Measurements from ENCODE around the gene LRRTM2. TPM values are rescaled to one million over a fixed set of nuclear protein-coding genes. Genes with fewer than 3 reads are reported as not detected.

Gene LRRTM2
- total and polyA plus RNA-seq, 10 of the 15 experiments (the other 5 are each of a cell fraction or from before 2014, with no cell fraction given), result 0.04 to 0.14 (median 0.06) TPM; not detected in 2

GRCh38 chr5:138849882-138850281 lies 25.3 kb downstream of the LRRTM2 start:
- in situ Hi-C loops (cut with MboI), result no loop called here
- Histone ChIP-seq H3K4me3 (no peak overlapping the region), H3K4me1 (ENCODE audit: control insufficient read depth, insufficient read depth, low read length) (no peaks in the 10 kb centered on the region; the same call in 1 of the 2 replicates), H3K27me3 (replicated peaks in 1 of 2; ENCODE audit: control insufficient read depth in 2 of 2, insufficient read depth in 2 of 2, low read length in 1 of 2) (no peaks in the 10 kb centered on the region), H3K36me3 (ENCODE audit: control insufficient read depth in 2 of 2, insufficient read depth in 2 of 2, low read length in 1 of 2) (no peaks in the 10 kb centered on the region), H3K4me2 (ENCODE audit: control insufficient read depth, insufficient read depth) (no peak overlapping the region), H3K27ac (ENCODE audit: control insufficient read depth, insufficient read depth) (no peak overlapping the region), H3K9me3 (replicated peaks; ENCODE audit: control insufficient read depth, insufficient read depth, low read length) (no peaks in the 10 kb centered on the region), H4K20me1 (ENCODE audit: control insufficient read depth, insufficient read depth) (no peaks in the 10 kb centered on the region), H3K9ac (ENCODE audit: control insufficient read depth, insufficient read depth, low read length) (no peak overlapping the region), H2AFZ (ENCODE audit: control insufficient read depth, low read depth, low read length) (no peak overlapping the region), H3K79me2 (ENCODE audit: control insufficient read depth, insufficient read depth, low read length) (no peaks in the 10 kb centered on the region)
- ChIA-PET POLR2A (interaction anchor here (0.5 kb wide), 1 partner anchor 59 kb away, joined by 6 read pairs; no protein-coding TSS in a partner anchor), RAD21 (ENCODE audit: unreplicated experiment) (no interaction called here), SMC1A (ENCODE audit: uncharacterized antibody, unreplicated experiment) (interaction anchor here (1.3 kb wide), 1 partner anchor 25 kb away, joined by 3 read pairs; no protein-coding TSS in a partner anchor), CTCF (no interaction called here)
- DNase-seq (ENCODE audit: low read depth, low spot score), result no peak
- no TSS peak for BruUV-seq (replicated peaks)
- intact Hi-C loops (cut with micrococcal nuclease; ENCODE audit: unreplicated experiment), result no loop called here
- no peak for TF ChIP-seq MTA2 (IDR thresholded peaks at IDR 0.05; ENCODE audit: low read depth)
- TF ChIP-seq HDGF (IDR thresholded peaks at IDR 0.05), result no peak
- TF ChIP-seq SIX5 (IDR thresholded peaks at IDR 0.05; ENCODE audit: low read depth, low read length, severe bottlenecking), result no peak
- TF ChIP-seq IKZF2 (IDR thresholded peaks at IDR 0.05), result no peak
- no peak for TF ChIP-seq POU2F2 (IDR thresholded peaks at IDR 0.05; ENCODE audit: borderline replicate concordance, low read depth, low read length)
- FAIRE-seq, result no peak
- WGBS (ENCODE audit: insufficient coverage, insufficient replicate concordance, low lambda C conversion rate, missing lambda C conversion rate), result 100% methylated on average over 1 of the region's 1 CpG
- no peak for ATAC-seq

GRCh38 chr5:138849439-138849838 lies 25.7 kb downstream of the LRRTM2 start:
- SMC1A ChIA-PET (ENCODE audit: uncharacterized antibody, unreplicated experiment), result interaction anchor here (1.3 to 1.7 kb wide), 2 partner anchors 13 to 25 kb away, joined by 3 to 5 read pairs; no protein-coding TSS in a partner anchor
- in situ Hi-C loops (cut with MboI) (no loop called here), intact Hi-C loops (cut with micrococcal nuclease; ENCODE audit: unreplicated experiment) (no loop called here)
- RAD21 ChIA-PET (ENCODE audit: unreplicated experiment), result no interaction called here
- H3K27ac ChIP-seq (ENCODE audit: control insufficient read depth, insufficient read depth), result no peak overlapping the region
- H3K4me3 ChIP-seq, result no peak overlapping the region
- CTCF ChIA-PET, result interaction anchor here (3.3 kb wide), 1 partner anchor 24 kb away, joined by 12 read pairs; no protein-coding TSS in a partner anchor
- H2AFZ ChIP-seq (ENCODE audit: control insufficient read depth, low read depth, low read length), result no peak overlapping the region
- BruUV-seq (replicated peaks), result no TSS peak
- no peak for TF ChIP-seq MYB (IDR thresholded peaks at IDR 0.05; ENCODE audit: borderline replicate concordance, low read depth, low read length)
- TF ChIP-seq, protein P1, sequence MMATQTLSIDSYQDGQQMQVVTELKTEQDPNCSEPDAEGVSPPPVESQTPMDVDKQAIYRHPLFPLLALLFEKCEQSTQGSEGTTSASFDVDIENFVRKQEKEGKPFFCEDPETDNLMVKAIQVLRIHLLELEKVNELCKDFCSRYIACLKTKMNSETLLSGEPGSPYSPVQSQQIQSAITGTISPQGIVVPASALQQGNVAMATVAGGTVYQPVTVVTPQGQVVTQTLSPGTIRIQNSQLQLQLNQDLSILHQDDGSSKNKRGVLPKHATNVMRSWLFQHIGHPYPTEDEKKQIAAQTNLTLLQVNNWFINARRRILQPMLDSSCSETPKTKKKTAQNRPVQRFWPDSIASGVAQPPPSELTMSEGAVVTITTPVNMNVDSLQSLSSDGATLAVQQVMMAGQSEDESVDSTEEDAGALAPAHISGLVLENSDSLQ (IDR thresholded peaks at IDR 0.05), result no peak
- POLR2A ChIA-PET, result no interaction called here
- H4K20me1 ChIP-seq (ENCODE audit: control insufficient read depth, insufficient read depth), result no peaks in the 10 kb centered on the region
- DNase-seq (ENCODE audit: low read depth, low spot score) (no peak), FAIRE-seq (no peak), ATAC-seq (no peak)
- H3K27me3 ChIP-seq (replicated peaks in 1 of 2; ENCODE audit: control insufficient read depth in 2 of 2, insufficient read depth in 2 of 2, low read length in 1 of 2), result no peaks in the 10 kb centered on the region
- H3K36me3 ChIP-seq (ENCODE audit: control insufficient read depth in 2 of 2, insufficient read depth in 2 of 2, low read length in 1 of 2), result no peaks in the 10 kb centered on the region
- no peaks in the 10 kb centered on the region for H3K79me2 ChIP-seq (ENCODE audit: control insufficient read depth, insufficient read depth, low read length)
- no peaks in the 10 kb centered on the region; the same call in 1 of the 2 replicates for H3K4me1 ChIP-seq (ENCODE audit: control insufficient read depth, insufficient read depth, low read length)
- no peaks in the 10 kb centered on the region for H3K9me3 ChIP-seq (replicated peaks; ENCODE audit: control insufficient read depth, insufficient read depth, low read length)
- H3K4me2 ChIP-seq (ENCODE audit: control insufficient read depth, insufficient read depth), result no peak overlapping the region
- WGBS (ENCODE audit: insufficient coverage, insufficient replicate concordance, low lambda C conversion rate, missing lambda C conversion rate), result 61% methylated on average over 3 of the region's 3 CpGs
- H3K9ac ChIP-seq (ENCODE audit: control insufficient read depth, insufficient read depth, low read length), result no peak overlapping the region

Measured in GM12878 (cell line).